Activated CD4-positive, alpha-beta memory T cell treated with anti-CD3 and anti-CD28 coated beads, Interleukin-2, amount 10 ng/mL, durations not matched to agents 7 days and 5 days (primary cell): ENCODE data around the gene SLC9C2. TPM values are rescaled to one million over a fixed set of nuclear protein-coding genes. Genes with fewer than 3 reads are reported as not detected.
"Not testable (repeated sequence)": the region's sequence is repeated elsewhere in the genome, so short reads cannot be mapped to it uniquely, and the experiment has no call there.

Experiments
- CTCF ChIA-PET: fragments of 350-600 bp; sonication (Branson Sonifier 250); formaldehyde crosslinking; loops from one replicate; lab custom pipeline; 2021; ENCODE audit warnings: antibody characterized with exemption, inconsistent platforms; lab: Charles Lee
- POLR2A ChIA-PET: fragments of 350-600 bp; sonication (Branson Sonifier 250); formaldehyde crosslinking; loops from one replicate; lab custom pipeline; 2021; ENCODE audit warnings: antibody characterized with exemption; lab: Charles Lee
- DNase-seq: peaks from one replicate; pipeline ENCODE4 v3.0.0-alpha.2; 2020
- H3K27ac Mint-ChIP-seq: one replicate; pipeline ENCODE4 v1.8.0; 2021; ENCODE audit warnings: mild to moderate bottlenecking, mixed read lengths
- H3K27me3 Mint-ChIP-seq: one replicate; pipeline ENCODE4 v1.8.0; 2021; ENCODE audit warnings: mixed read lengths
- H3K36me3 Mint-ChIP-seq: one replicate; pipeline ENCODE4 v1.8.0; 2021; ENCODE audit warnings: low read depth, mixed read lengths
- H3K4me1 Mint-ChIP-seq: one replicate; pipeline ENCODE4 v1.8.0; 2021; ENCODE audit warnings: mixed read lengths
- H3K4me3 Mint-ChIP-seq: one replicate; pipeline ENCODE4 v1.8.0; 2021; ENCODE audit warnings: mild to moderate bottlenecking, mixed read lengths
- H3K9me3 Mint-ChIP-seq: one replicate; pipeline ENCODE4 v1.8.0; 2021; ENCODE audit warnings: mixed read lengths
- total RNA-seq, 2 experiments: library from RNA; stranded (reverse); gene quantifications; one replicate each; pipeline ENCODE4 v1.2.3, GENCODE V29; 2021

The SLC9C2 gene
- total RNA-seq, 2 experiments from 2014 or later, result not detected

- Mint-ChIP-seq H3K36me3 (peaks cover 7% of the 10 kb centered on the region), H3K4me3 (no peak overlapping the region), H3K27me3 (peaks cover 21% of the 10 kb centered on the region), H3K9me3 (peaks cover 26% of the 10 kb centered on the region), H3K4me1 (no peaks in the 10 kb centered on the region), H3K27ac (no peak overlapping the region)
- ChIA-PET POLR2A (no interaction called here), CTCF (no interaction called here)
- DNase-seq, result no peak
Observed at GRCh38 chr1:173616859-173617258, 14.0 kb upstream of the SLC9C2 start.

DNA sequence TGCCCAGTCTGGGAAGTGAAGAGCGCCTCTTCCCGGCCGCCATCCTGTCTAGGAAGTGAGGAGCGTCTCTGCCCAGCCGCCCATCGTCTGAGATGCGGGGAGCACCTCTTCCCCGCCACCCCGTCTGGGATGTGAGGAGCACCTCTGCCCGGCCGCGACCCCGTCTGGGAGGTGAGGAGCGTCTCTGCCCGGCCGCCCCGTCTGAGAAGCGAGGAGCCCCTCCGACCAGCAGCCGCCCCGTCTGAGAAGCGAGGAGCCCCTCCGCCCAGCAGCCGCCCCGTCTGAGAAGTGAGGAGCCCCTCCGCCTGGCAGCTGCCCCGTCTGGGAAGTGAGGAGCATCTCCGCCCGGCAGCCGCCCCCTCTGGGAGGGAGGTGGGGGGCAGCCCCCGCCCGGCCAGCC, 10.2 kb upstream of the SLC9C2 start:
- H3K36me3 Mint-ChIP-seq, H3K4me3 Mint-ChIP-seq, H3K27ac Mint-ChIP-seq, POLR2A ChIA-PET, H3K27me3 Mint-ChIP-seq, DNase-seq, H3K4me1 Mint-ChIP-seq, H3K9me3 Mint-ChIP-seq: not testable (repeated sequence)
- CTCF ChIA-PET, result interaction anchor here (0.6 kb wide), 1 partner anchor 194 kb away, joined by 4 read pairs; no protein-coding TSS in a partner anchor

DNA sequence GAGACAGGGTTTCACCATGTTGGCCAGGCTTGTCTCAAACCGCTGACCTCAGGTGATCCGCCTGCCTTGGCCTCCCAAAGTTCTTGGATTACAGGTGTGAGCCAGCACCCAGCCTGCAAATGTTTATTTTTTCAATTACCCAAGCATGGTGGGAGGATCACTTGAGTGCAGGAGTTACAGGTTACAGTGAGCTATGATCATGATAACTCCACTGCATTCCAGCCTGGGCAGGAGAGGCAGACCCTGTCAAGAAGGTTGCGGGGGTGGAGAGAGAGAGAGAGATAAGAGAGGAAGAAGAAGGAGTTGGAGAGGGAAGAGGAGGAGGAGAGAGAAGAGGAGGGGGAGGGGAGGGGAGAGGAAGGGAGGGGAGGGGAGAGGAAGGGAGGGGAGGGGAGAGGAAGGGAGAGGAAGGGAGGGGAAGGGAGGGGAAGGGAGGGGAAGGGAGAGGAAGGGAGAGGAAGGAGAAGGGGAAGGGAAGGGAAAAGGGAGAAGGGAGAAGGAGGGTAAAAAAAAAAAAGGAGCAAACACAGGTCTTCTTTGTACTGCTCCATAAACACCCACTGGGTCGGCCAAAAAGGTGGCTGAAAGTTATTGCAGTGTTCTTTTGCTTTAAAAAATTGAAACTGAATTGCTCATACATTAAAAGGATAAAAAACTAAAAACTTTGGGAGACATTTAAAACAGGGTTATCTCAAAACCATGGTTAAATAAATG, 5.8 kb upstream of the SLC9C2 start:
- CTCF ChIA-PET, result no interaction called here
- Mint-ChIP-seq H3K27me3 (no peaks in the 10 kb centered on the region), H3K27ac (no peak overlapping the region), H3K9me3 (peaks cover 4% of the 10 kb centered on the region), H3K4me3 (no peak overlapping the region), H3K36me3 (no peaks in the 10 kb centered on the region), H3K4me1 (no peaks in the 10 kb centered on the region)
- POLR2A ChIA-PET, result no interaction called here
- no peak for DNase-seq

DNA sequence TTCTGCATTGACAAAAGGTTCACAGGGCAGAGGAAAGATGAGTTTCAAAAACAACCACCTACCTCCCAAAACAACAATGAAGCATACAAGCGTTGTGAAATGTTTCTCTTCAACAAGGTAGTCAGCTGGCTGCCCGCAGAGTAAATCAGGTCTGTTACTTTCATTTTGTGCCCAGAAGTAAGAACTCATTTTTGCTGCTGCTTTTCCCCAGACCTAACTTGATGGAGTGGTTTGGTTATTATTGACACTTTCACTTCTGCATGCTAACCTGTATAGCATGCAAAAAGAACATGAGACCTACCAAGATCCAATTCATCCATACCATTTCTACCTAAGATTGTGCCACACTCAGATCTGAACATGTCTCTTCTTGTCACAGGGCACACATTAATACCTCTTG, 1.3 kb downstream of the SLC9C2 start:
- POLR2A ChIA-PET, result no interaction called here
- peaks cover 2% of the 10 kb centered on the region for H3K4me1 Mint-ChIP-seq
- H3K27me3 Mint-ChIP-seq, result no peaks in the 10 kb centered on the region
- H3K27ac Mint-ChIP-seq, result no peak overlapping the region
- CTCF ChIA-PET, result no interaction called here
- peaks cover 2% of the 10 kb centered on the region for H3K9me3 Mint-ChIP-seq
- H3K4me3 Mint-ChIP-seq, result no peak overlapping the region
- no peak for DNase-seq
- H3K36me3 Mint-ChIP-seq, result peaks cover 3% of the 10 kb centered on the region

GRCh38 chr1:173596097-173596825, 6.6 kb downstream of the SLC9C2 start:
- DNase-seq, result no peak
- Mint-ChIP-seq H3K27me3 (peaks cover 5% of the 10 kb centered on the region), H3K4me1 (no peaks in the 10 kb centered on the region), H3K4me3 (no peak overlapping the region), H3K36me3 (no peaks in the 10 kb centered on the region), H3K27ac (no peak overlapping the region), H3K9me3 (no peaks in the 10 kb centered on the region)
- ChIA-PET POLR2A (no interaction called here), CTCF (no interaction called here)

GRCh38 chr1:173591138-173591537, 11.7 kb downstream of the SLC9C2 start:
- DNase-seq, POLR2A ChIA-PET, H3K27ac Mint-ChIP-seq, H3K4me3 Mint-ChIP-seq, H3K27me3 Mint-ChIP-seq, CTCF ChIA-PET, H3K9me3 Mint-ChIP-seq, H3K4me1 Mint-ChIP-seq, H3K36me3 Mint-ChIP-seq: not testable (repeated sequence)

GRCh38 chr1:173590557-173590956, 12.3 kb downstream of the SLC9C2 start:
- Mint-ChIP-seq H3K27me3 (no peaks in the 10 kb centered on the region), H3K36me3 (no peaks in the 10 kb centered on the region), H3K4me1 (no peaks in the 10 kb centered on the region), H3K9me3 (no peaks in the 10 kb centered on the region), H3K4me3 (no peak overlapping the region), H3K27ac (no peak overlapping the region)
- DNase-seq, result no peak
- CTCF ChIA-PET, result no interaction called here
- POLR2A ChIA-PET, result no interaction called here

- CTCF ChIA-PET, result no interaction called here
- Mint-ChIP-seq H3K4me3 (no peak overlapping the region), H3K27me3 (no peaks in the 10 kb centered on the region), H3K27ac (no peak overlapping the region), H3K4me1 (peaks cover 5% of the 10 kb centered on the region), H3K9me3 (no peaks in the 10 kb centered on the region), H3K36me3 (no peaks in the 10 kb centered on the region)
- DNase-seq, result no peak
- POLR2A ChIA-PET, result no interaction called here
Observed at GRCh38 chr1:173581383-173582079, 21.3 kb downstream of the SLC9C2 start.

DNA sequence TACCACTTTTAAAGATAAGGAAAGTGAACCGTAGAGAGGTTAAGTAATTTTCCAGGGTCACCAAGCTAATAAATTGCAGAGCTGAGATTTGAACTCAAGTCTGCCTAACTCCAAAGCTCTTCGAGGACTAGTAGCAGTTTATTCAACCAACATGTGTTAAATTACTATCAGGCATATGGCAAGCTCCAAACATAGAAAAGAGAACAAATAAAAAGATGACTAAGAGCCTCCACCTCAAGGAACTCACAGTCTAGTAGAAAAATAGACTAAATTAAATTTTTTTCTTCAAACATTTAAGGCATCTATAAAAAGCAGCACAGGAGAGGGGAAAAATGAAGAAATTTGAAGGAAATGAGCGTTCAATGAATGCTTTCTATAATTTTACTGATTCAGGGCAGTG, 22.2 kb downstream of the SLC9C2 start:
- ChIA-PET CTCF (no interaction called here), POLR2A (no interaction called here)
- Mint-ChIP-seq H3K27me3 (no peaks in the 10 kb centered on the region), H3K36me3 (no peaks in the 10 kb centered on the region), H3K4me3 (no peak overlapping the region), H3K4me1 (peaks cover 5% of the 10 kb centered on the region), H3K27ac (no peak overlapping the region), H3K9me3 (no peaks in the 10 kb centered on the region)
- no peak for DNase-seq

DNA sequence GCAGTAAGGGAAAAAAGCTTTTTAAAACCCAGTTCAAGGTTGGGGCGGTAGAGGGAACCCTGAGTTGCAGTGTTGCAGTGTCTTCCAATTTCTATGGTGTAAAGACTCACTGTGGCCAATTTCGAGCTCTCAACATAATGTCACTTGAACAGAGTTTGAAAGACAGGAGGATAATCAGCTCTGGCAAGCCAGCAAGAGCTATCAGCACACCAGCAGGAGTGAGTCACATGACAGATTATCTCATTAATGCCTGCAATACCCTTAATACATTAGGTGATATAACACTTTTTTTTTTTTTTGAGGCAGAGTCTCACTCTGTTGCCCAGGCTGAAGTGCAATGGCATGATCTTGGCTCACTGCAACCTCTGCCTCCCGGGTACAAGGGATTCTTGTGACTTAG, 22.8 kb downstream of the SLC9C2 start:
- no peak overlapping the region for H3K27ac Mint-ChIP-seq
- CTCF ChIA-PET, result no interaction called here

GRCh38 chr1:173573596-173573995, 29.3 kb downstream of the SLC9C2 start:
- no peaks in the 10 kb centered on the region for H3K4me1 Mint-ChIP-seq
- DNase-seq, result no peak
- CTCF ChIA-PET, result no interaction called here
- peaks cover 4% of the 10 kb centered on the region for H3K9me3 Mint-ChIP-seq
- no peaks in the 10 kb centered on the region for H3K36me3 Mint-ChIP-seq
- no peak overlapping the region for H3K27ac Mint-ChIP-seq
- POLR2A ChIA-PET, result no interaction called here
- peaks cover 3% of the 10 kb centered on the region for H3K27me3 Mint-ChIP-seq
- no peak overlapping the region for H3K4me3 Mint-ChIP-seq

More for the DNA sequence above, 22.8 kb downstream of the SLC9C2 start:
- Mint-ChIP-seq H3K36me3 (no peaks in the 10 kb centered on the region), H3K27me3 (no peaks in the 10 kb centered on the region), H3K4me3 (no peak overlapping the region), H3K4me1 (peaks cover 5% of the 10 kb centered on the region), H3K9me3 (no peaks in the 10 kb centered on the region)
- POLR2A ChIA-PET, result no interaction called here
- DNase-seq, result no peak

DNA sequence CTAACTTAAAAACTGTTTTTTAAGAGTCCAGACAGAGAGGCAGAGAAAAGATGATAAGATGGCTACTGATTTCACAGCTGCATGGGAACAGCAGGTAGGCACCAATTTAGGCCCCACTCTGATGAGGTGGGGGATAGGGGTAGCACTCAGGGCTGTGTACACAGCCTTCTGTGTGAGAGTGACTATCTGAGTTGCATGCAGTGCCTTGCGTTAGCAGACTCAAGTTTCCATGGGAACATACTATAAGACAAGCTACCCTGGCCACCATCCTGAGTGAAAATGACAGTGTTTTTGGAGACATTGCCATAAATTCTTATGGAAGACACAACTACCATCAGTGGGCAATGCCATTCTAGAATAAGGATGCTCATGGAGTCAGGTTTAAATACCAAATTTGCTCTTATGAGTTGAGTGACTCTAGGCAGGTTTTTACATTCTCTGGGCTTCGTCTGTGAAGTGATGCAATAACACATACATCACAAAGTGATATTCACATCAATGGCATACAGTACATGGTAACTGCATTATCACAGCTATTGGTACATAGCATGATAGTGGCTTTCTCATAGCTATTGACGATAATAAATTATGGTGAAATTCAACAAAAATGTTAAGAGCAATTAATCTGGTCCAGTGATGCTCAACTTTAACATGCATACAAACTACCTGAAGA, 30.5 kb downstream of the SLC9C2 start:
- Mint-ChIP-seq H3K27me3 (peaks cover 6% of the 10 kb centered on the region), H3K4me1 (no peaks in the 10 kb centered on the region), H3K36me3 (no peaks in the 10 kb centered on the region), H3K9me3 (peaks cover 4% of the 10 kb centered on the region), H3K27ac (no peak overlapping the region), H3K4me3 (no peak overlapping the region)
- DNase-seq, result no peak
- POLR2A ChIA-PET, result no interaction called here
- CTCF ChIA-PET, result interaction anchor here (0.8 kb wide), 1 partner anchor 95 kb away, joined by 3 read pairs; no protein-coding TSS in a partner anchor
